ENCODE measurements around the gene PFKL.
"Not testable (repeated sequence)": the region's sequence is repeated elsewhere in the genome, so short reads cannot be mapped to it uniquely, and the experiment has no call there.

The PFKL gene

GRCh38 chr21:44351535-44352252, 51.8 kb downstream of the PFKL start:
- H3K27me3 Mint-ChIP-seq = peaks cover 39% of the 10 kb centered on the region
- peak overlapping the region; percentile 93 for H3K27ac Mint-ChIP-seq
- H3K36me3 Mint-ChIP-seq (ENCODE audit: low read depth) = peaks cover 25% of the 10 kb centered on the region
- intact Hi-C loops (cut with micrococcal nuclease) = loop anchor here (2.0 kb wide), 1 partner anchor 13 kb away; the partner anchor contains the start of gene CFAP410
- no peak overlapping the region for H3K4me3 Mint-ChIP-seq
- peaks cover 58% of the 10 kb centered on the region for H3K4me1 Mint-ChIP-seq (ENCODE audit: low read depth)
- no peaks in the 10 kb centered on the region for H3K9me3 Mint-ChIP-seq

- intact Hi-C loops (cut with micrococcal nuclease) = loop anchor here (2.0 kb wide), 1 partner anchor 14 kb away; the partner anchor contains the start of gene CFAP410
- peak overlapping the region; percentile 81 for H3K4me3 Mint-ChIP-seq
- H3K27ac Mint-ChIP-seq = peak overlapping the region; percentile 93
- H3K4me1 Mint-ChIP-seq (ENCODE audit: low read depth) = peaks cover 65% of the 10 kb centered on the region
- peaks cover 33% of the 10 kb centered on the region for H3K27me3 Mint-ChIP-seq
- no peaks in the 10 kb centered on the region for H3K9me3 Mint-ChIP-seq
- H3K36me3 Mint-ChIP-seq (ENCODE audit: low read depth) = peaks cover 31% of the 10 kb centered on the region
These were observed 52.5 kb downstream of the PFKL start for GRCh38 chr21:44352253-44352860.

- Mint-ChIP-seq H3K4me1 (ENCODE audit: low read depth) (peaks cover 75% of the 10 kb centered on the region), H3K9me3 (no peaks in the 10 kb centered on the region), H3K27ac (peak within 1 kb of the TSS; percentile 93), H3K4me3 (peak within 1 kb of the TSS; percentile 81), H3K27me3 (peaks cover 25% of the 10 kb centered on the region), H3K36me3 (ENCODE audit: low read depth) (peaks cover 41% of the 10 kb centered on the region)
- intact Hi-C loops (cut with micrococcal nuclease) = loop anchor here (2.0 kb wide), 1 partner anchor 15 kb away; the partner anchor contains the start of gene CFAP410
These were observed 53.5 kb downstream of the PFKL start, which contains the start of gene TRPM2 for GRCh38 chr21:44353191-44353970. Gene TRPM2 (plus strand): TSS chr21:44353621. CDS start chr21:44353701, 80 bp downstream.

GRCh38 chr21:44354001-44354405, 54.1 kb downstream of the PFKL start:
- Mint-ChIP-seq H3K4me1 (ENCODE audit: low read depth) (peaks cover 81% of the 10 kb centered on the region), H3K27ac (peak overlapping the region; percentile 93), H3K36me3 (ENCODE audit: low read depth) (peaks cover 47% of the 10 kb centered on the region), H3K27me3 (peaks cover 19% of the 10 kb centered on the region), H3K9me3 (no peaks in the 10 kb centered on the region), H3K4me3 (peak overlapping the region; percentile 81)
- intact Hi-C loops (cut with micrococcal nuclease) = no loop called here

GRCh38 chr21:44354775-44355771, 55.2 kb downstream of the PFKL start:
- intact Hi-C loops (cut with micrococcal nuclease) = no loop called here
- H3K4me1 Mint-ChIP-seq (ENCODE audit: low read depth) = peaks cover 92% of the 10 kb centered on the region
- no peaks in the 10 kb centered on the region for H3K9me3 Mint-ChIP-seq
- peak overlapping the region; percentile 81 for H3K4me3 Mint-ChIP-seq
- H3K36me3 Mint-ChIP-seq (ENCODE audit: low read depth) = peaks cover 47% of the 10 kb centered on the region
- H3K27ac Mint-ChIP-seq = peak overlapping the region; percentile 93
- peaks cover 9% of the 10 kb centered on the region for H3K27me3 Mint-ChIP-seq

- Mint-ChIP-seq H3K9me3 (no peaks in the 10 kb centered on the region), H3K27ac (peak overlapping the region; percentile 93), H3K4me3 (peak overlapping the region; percentile 46), H3K4me1 (ENCODE audit: low read depth) (peaks cover 96% of the 10 kb centered on the region), H3K36me3 (ENCODE audit: low read depth) (peaks cover 53% of the 10 kb centered on the region), H3K27me3 (peaks cover 2% of the 10 kb centered on the region)
- intact Hi-C loops (cut with micrococcal nuclease) = loop anchor here (1.0 kb wide), 1 partner anchor 17 kb away; the partner anchor contains the start of gene CFAP410
These were observed 56.3 kb downstream of the PFKL start for GRCh38 chr21:44356160-44356559.

GRCh38 chr21:44356636-44357035, 56.8 kb downstream of the PFKL start:
- Mint-ChIP-seq H3K27ac (peak overlapping the region; percentile 93), H3K36me3 (ENCODE audit: low read depth) (peaks cover 53% of the 10 kb centered on the region), H3K9me3 (no peaks in the 10 kb centered on the region), H3K4me1 (ENCODE audit: low read depth) (peaks cover 91% of the 10 kb centered on the region), H3K27me3 (no peaks in the 10 kb centered on the region), H3K4me3 (peak overlapping the region; percentile 34)
- intact Hi-C loops (cut with micrococcal nuclease) = loop anchor here (1.0 kb wide), 1 partner anchor 17 kb away; the partner anchor contains the start of gene CFAP410

GRCh38 chr21:44357064-44357837, 57.4 kb downstream of the PFKL start:
- no peak overlapping the region for H3K4me3 Mint-ChIP-seq
- no peaks in the 10 kb centered on the region for H3K9me3 Mint-ChIP-seq
- peak overlapping the region; percentile 93 for H3K27ac Mint-ChIP-seq
- intact Hi-C loops (cut with micrococcal nuclease) = no loop called here
- H3K4me1 Mint-ChIP-seq (ENCODE audit: low read depth) = peaks cover 88% of the 10 kb centered on the region
- peaks cover 53% of the 10 kb centered on the region for H3K36me3 Mint-ChIP-seq (ENCODE audit: low read depth)
- no peaks in the 10 kb centered on the region for H3K27me3 Mint-ChIP-seq

- Mint-ChIP-seq H3K9me3 (peaks cover 11% of the 10 kb centered on the region), H3K4me1 (ENCODE audit: low read depth) (peaks cover 80% of the 10 kb centered on the region), H3K4me3 (no peak overlapping the region), H3K36me3 (ENCODE audit: low read depth) (peaks cover 68% of the 10 kb centered on the region), H3K27ac (peak overlapping the region; percentile 76), H3K27me3 (no peaks in the 10 kb centered on the region)
- intact Hi-C loops (cut with micrococcal nuclease) = no loop called here
These were observed 59.5 kb downstream of the PFKL start for GRCh38 chr21:44359396-44359795.

GRCh38 chr21:44360159-44360558, 60.3 kb downstream of the PFKL start:
- Mint-ChIP-seq H3K4me1 (ENCODE audit: low read depth) (peaks cover 74% of the 10 kb centered on the region), H3K4me3 (peak overlapping the region; percentile 34), H3K36me3 (ENCODE audit: low read depth) (peaks cover 67% of the 10 kb centered on the region), H3K27ac (peak overlapping the region; percentile 76), H3K27me3 (no peaks in the 10 kb centered on the region), H3K9me3 (peaks cover 11% of the 10 kb centered on the region)
- intact Hi-C loops (cut with micrococcal nuclease) = no loop called here

- H3K4me3 Mint-ChIP-seq; H3K27ac Mint-ChIP-seq; H3K27me3 Mint-ChIP-seq; intact Hi-C loops (cut with micrococcal nuclease): not testable (repeated sequence)
- Mint-ChIP-seq H3K36me3 (ENCODE audit: low read depth) (peaks cover 68% of the 10 kb centered on the region), H3K9me3 (peaks cover 11% of the 10 kb centered on the region), H3K4me1 (ENCODE audit: low read depth) (peaks cover 57% of the 10 kb centered on the region)
These were observed 62.0 kb downstream of the PFKL start for GRCh38 chr21:44361903-44362302.

- intact Hi-C loops (cut with micrococcal nuclease) = no loop called here
- Mint-ChIP-seq H3K27me3 (no peaks in the 10 kb centered on the region), H3K9me3 (peaks cover 11% of the 10 kb centered on the region), H3K4me3 (no peak overlapping the region), H3K36me3 (ENCODE audit: low read depth) (peaks cover 68% of the 10 kb centered on the region), H3K4me1 (ENCODE audit: low read depth) (peaks cover 43% of the 10 kb centered on the region), H3K27ac (no peak overlapping the region)
These were observed 63.4 kb downstream of the PFKL start for GRCh38 chr21:44363278-44363677.

Measured in dendritic cell treated with granulocyte-macrophage colony-stimulating factor and Interleukin-4, amounts not matched to agents 40 ng/mL and 50 ng/mL, for 4 days (primary cell).